HG03097 (cell line): ENCODE results near the gene RPS17.

Source experiments
- ATAC-seq: cut with Tn5 transposase; IDR thresholded peaks from one replicate; pipeline ENCODE4 v1.9.1; 2021; ENCODE audit not compliant: unreplicated experiment, low FRiP score

The RPS17 gene

GRCh38 chr15:82540055-82540983 lies at the start of gene RPS17:
TSS of gene RPS17 (minus strand) at chr15:82540457. CDS start at chr15:82540428, 29 bp downstream.
- ATAC-seq = peak; percentile 95

DNA sequence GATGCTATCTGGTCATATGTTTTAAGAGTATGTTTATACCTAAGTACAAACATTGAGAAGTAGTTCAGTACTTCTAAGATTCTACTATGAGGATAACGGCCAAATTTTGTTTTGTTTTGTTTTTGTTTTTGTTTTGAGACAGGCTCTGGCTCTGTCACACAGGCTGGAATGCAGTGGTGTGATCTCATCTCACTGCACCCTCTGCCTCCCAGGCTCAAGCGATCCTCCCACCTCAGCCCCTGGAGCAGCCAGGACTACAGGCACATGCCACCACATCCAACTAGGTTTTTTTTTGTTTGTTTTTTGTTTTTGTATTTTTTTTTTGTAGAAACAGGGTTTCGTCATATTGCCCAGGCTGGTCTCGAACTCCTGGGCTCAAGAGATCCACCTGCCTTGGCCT lies 47.5 kb upstream of the RPS17 start:
- ATAC-seq = no peak

- ATAC-seq = no peak
These were observed 44.8 kb upstream of the RPS17 start for GRCh38 chr15:82585072-82585471.

DNA sequence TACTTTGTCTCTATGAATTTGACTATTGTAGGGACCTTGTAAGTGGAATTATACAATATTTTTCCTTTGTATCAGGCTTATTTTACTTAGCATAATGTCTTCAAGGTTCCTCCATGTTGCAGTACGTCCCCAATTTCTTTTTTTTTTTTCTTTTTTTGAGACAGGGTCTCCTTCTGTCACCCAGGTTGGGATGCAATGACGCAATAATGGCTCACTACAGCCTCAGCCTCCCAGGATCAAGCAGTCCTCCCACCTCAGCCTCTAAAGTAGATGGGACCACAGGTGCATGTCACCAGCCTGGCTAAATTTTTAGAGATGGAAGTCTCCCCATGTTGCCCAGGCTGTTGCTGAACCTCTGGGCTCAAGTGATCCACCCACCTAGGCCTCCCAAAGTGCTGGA lies 40.5 kb upstream of the RPS17 start:
- ATAC-seq = no peak

GRCh38 chr15:82575335-82575734 lies 35.1 kb upstream of the RPS17 start:
- no peak for ATAC-seq

- no peak for ATAC-seq
These were observed 32.7 kb upstream of the RPS17 start for GRCh38 chr15:82572986-82573385.

- no peak for ATAC-seq
These were observed 32.1 kb upstream of the RPS17 start for GRCh38 chr15:82572311-82572710.

- ATAC-seq = no peak
These were observed 31.5 kb upstream of the RPS17 start for GRCh38 chr15:82571722-82572222.

DNA sequence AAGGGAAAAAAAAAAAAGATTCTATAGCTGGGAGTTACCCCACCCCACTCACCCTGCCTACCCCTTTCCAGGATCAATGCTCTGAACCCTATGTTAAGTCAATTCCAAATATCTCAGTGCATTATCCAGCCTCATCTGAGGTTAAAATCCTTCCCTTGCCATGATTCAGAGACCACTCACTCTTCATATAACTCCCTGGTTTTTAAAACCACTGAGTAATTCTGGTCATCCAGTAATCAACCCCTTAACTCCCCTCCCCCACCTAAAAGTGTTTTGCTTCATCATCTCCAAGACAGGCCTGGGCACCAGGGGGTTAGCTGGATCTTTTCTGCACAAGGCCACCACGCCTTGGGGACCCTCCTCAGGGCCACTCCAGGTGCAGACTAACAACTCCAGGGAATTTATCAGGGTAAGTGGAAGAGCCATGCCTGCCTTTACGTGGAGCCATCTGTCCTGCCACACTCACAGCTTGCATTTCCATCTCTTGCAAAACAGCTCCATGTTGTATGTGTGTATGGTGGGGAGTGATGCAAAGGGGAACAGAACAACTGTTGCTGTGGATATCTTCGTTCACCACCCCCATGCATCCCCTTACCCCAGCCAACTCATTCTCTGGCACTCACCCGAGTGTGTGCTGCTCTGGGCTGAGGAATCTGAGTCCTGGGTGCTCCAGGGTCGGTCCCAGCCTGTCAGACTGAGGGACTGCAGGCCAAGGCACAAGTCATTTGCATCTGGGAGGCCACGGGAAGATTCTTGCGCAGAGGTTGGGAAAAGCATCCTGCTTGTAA lies 30.7 kb upstream of the RPS17 start:
- no peak for ATAC-seq

- ATAC-seq = no peak
These were observed 29.6 kb upstream of the RPS17 start for GRCh38 chr15:82569834-82570233.

- ATAC-seq = no peak
These were observed 28.7 kb upstream of the RPS17 start for GRCh38 chr15:82568986-82569385.

- ATAC-seq = no peak
These were observed 27.4 kb upstream of the RPS17 start for GRCh38 chr15:82567661-82568060.

GRCh38 chr15:82566690-82567089 lies 26.4 kb upstream of the RPS17 start:
- no peak for ATAC-seq

GRCh38 chr15:82558502-82558901 lies 18.2 kb upstream of the RPS17 start:
- ATAC-seq = no peak

DNA sequence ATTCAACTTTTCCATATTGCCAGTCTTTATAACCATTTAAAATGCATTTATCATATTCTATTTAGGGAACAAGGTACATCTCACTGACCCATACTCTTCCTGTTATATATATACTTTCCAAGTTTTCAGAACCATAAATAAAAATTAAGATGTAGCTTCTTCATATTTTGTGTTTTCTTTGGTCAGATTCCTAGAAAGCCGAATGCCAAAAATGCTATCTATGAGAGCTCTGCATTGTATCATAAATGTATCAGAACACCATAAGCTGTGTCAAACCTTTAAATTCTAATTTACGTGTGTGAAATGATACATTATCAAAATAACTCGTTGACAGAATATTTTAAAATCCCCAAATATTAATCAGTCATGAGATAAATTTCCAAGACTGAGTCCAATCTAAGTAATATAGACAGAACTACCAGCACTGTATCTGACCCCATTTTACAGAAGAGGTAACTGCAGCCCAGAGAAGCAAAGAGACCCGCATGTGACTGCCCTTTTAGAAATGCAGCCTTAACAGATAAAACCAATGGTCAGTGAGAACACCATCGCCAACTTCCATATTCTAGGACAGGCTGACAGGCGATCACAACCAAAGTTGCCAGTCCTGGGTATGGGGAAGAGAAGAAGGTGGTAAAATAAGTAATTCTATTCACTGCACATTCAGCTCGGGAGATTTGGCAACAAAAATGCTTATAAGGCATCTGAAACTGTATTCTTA lies 16.2 kb upstream of the RPS17 start:
- no peak for ATAC-seq

- no peak for ATAC-seq
These were observed 14.6 kb upstream of the RPS17 start for GRCh38 chr15:82554849-82555248.

GRCh38 chr15:82554351-82554750 lies 14.1 kb upstream of the RPS17 start:
- ATAC-seq = no peak

DNA sequence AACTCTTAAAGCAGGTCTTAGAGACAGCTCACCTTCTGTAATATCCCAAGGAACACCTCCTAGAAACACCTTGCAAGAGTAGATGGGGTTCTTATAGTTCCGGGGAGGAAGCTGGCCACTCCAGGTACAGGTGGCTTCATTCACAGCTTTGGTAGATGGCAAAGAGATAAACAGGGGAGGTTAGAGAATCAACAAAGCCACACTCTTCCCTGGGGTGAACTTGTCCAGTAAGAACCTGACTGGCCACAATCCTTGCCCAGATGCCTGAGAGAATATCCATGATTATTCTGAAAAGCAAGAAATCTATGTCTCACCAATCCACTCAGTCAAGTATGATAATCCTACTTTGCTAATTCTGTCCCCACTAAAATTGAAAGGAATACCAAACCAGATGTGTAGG lies 13.6 kb upstream of the RPS17 start:
- no peak for ATAC-seq

DNA sequence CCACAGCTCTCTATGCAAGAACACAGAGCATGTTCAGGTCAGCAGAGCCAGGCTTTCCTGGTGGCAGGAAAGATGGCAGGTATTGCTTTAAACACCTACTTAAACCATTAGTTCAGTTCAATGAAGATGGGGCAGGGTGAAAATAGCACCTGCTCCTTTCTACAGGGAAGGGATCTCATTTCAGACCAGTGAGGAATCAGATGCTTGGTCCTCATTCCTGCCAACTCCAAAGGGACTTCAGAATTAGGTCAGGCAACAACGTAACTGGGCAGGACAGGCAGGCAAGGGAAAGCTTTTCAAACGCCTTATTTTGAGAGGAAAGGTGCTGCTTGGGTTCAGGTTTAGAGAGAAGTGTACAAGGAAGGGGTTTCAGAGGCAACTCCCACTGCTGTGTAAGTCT lies 12.6 kb upstream of the RPS17 start:
- no peak for ATAC-seq

DNA sequence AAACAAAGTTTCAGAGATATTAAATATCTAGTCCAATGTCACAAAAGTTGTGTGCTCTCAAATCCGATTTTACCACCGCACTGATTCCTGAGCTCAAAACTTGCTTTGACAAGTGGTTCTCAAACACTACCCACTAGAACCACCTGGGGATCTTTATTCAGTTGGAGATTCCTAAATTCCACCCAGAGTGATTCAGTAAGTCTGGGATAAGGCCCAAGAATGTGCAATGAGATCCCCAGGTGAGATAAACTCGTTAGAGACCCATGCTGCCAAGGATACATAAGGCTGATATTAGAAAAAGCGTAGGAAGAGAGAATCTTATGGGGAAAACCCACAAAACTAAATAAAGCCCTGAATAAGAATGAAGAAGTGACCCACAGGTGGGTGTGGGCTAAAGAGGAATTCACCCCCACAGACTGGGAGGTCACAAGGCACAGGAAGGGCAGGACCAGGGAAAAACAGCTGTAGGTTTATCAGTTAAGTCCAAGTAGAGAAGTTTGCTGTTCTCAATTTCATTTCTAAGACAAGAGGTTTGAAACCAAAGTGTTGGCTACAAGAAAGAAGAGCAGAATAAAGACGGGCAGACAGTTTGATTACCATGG lies 11.5 kb upstream of the RPS17 start:
- no peak for ATAC-seq
